Esophagus (tissue), 2 donors: ENCODE data around the gene PSEN1. TPM values are rescaled to one million over a fixed set of nuclear protein-coding genes. Genes with fewer than 3 reads are reported as not detected.

ENCODE experiments used
- H3K27ac ChIP-seq, 2 donors: one replicate each; pipeline ENCODE4 v1.5.1; 2013; ENCODE audit warnings: low read depth in 2 of 2, mild to moderate bottlenecking in 2 of 2, inconsistent platforms in 1 of 2, low read length in 1 of 2, moderate library complexity in 1 of 2
- H3K27me3 ChIP-seq, 2 donors: one replicate each; pipeline ENCODE4 v1.6.1; 2013; ENCODE audit warnings: low read length in 2 of 2, control low read depth in 1 of 2, mild to moderate bottlenecking in 1 of 2; ENCODE audit not compliant: insufficient read depth in 2 of 2, control insufficient read depth in 1 of 2
- H3K36me3 ChIP-seq, 2 donors: one replicate each; pipeline ENCODE4 v1.6.1; 2013; ENCODE audit warnings: low read length in 1 of 2; ENCODE audit not compliant: control insufficient read depth in 2 of 2, insufficient read depth in 2 of 2
- H3K4me1 ChIP-seq, 2 donors: one replicate each; pipeline ENCODE4 v1.6.1; 2013; ENCODE audit warnings: low read length in 1 of 2; ENCODE audit not compliant: control insufficient read depth in 2 of 2, insufficient read depth in 2 of 2
- H3K4me3 ChIP-seq, 2 donors: one replicate each; pipeline ENCODE4 v1.5.1; 2013; ENCODE audit warnings: low read length in 2 of 2, mild to moderate bottlenecking in 2 of 2, low read depth in 1 of 2, moderate library complexity in 1 of 2
- H3K9me3 ChIP-seq, 2 donors: one replicate each; pipeline ENCODE4 v1.6.1; 2013; ENCODE audit warnings: mild to moderate bottlenecking in 2 of 2, low read depth in 1 of 2, low read length in 1 of 2, moderate library complexity in 1 of 2; ENCODE audit not compliant: control insufficient read depth in 2 of 2, insufficient read depth in 1 of 2
- WGBS, 2 donors: extraction: QIAGEN DNeasy Blood & Tissue Kit; methylation state at CpG; one replicate each; pipeline ENCODE4 v1.1.7; 2013; 5-methylcytosine and 5-hydroxymethylcytosine counted together
- polyA plus RNA-seq, 2 donors: library from polyadenylated mRNA; stranded (reverse); fragments of 200-250 nt; gene quantifications; one replicate each; pipeline ENCODE4 v1.2.3, GENCODE V29; 2013
- donor health status: healthy with polysubstance abuse.
- donor health status: Bipolar disorder and iron deficiency.

The PSEN1 gene
- polyA plus RNA-seq, 2 donors: 21.1 to 23.3 TPM

- peaks cover 7 to 19% of the 10 kb centered on the region in 2 donors for H3K36me3 ChIP-seq
- WGBS, 2 donors: 89 to 91% methylated on average over 2 of the region's 2 CpGs
- H3K9me3 ChIP-seq: no peaks in the 10 kb centered on the region
Measured at GRCh38 chr14:73207615-73208014, 71.3 kb downstream of the PSEN1 start.

GRCh38 chr14:73208390-73208789 is 72.1 kb downstream of the PSEN1 start:
- Histone ChIP-seq H3K4me1 (peaks cover 0 to 4% of the 10 kb centered on the region in 2 donors), H3K27me3 (no peaks in the 10 kb centered on the region), H3K9me3 (no peaks in the 10 kb centered on the region), H3K4me3 (no peak overlapping the region), H3K36me3 (peaks cover 12 to 22% of the 10 kb centered on the region in 2 donors), H3K27ac (no peak overlapping the region)
- WGBS, 2 donors: 99 to 100% methylated on average over 3 of the region's 3 CpGs

More at GRCh38 chr14:73207615-73208014, 71.3 kb downstream of the PSEN1 start:
- Histone ChIP-seq H3K4me3 (no peak overlapping the region), H3K27me3 (no peaks in the 10 kb centered on the region), H3K4me1 (peaks cover 0 to 4% of the 10 kb centered on the region in 2 donors), H3K27ac (no peak overlapping the region)

GRCh38 chr14:73208846-73209245 is 72.5 kb downstream of the PSEN1 start:
- Histone ChIP-seq H3K27me3 (no peaks in the 10 kb centered on the region), H3K9me3 (no peaks in the 10 kb centered on the region), H3K4me1 (peaks cover 0 to 4% of the 10 kb centered on the region in 2 donors), H3K4me3 (no peak overlapping the region), H3K36me3 (peaks cover 13 to 22% of the 10 kb centered on the region in 2 donors), H3K27ac (no peak overlapping the region)
- WGBS, 2 donors: 97 to 98% methylated on average over 8 of the region's 8 CpGs

GRCh38 chr14:73209953-73210352 is 73.6 kb downstream of the PSEN1 start:
- no peak overlapping the region for H3K27ac ChIP-seq
- H3K9me3 ChIP-seq: no peaks in the 10 kb centered on the region
- WGBS, 2 donors: 47 to 52% methylated on average over 2 of the region's 2 CpGs
- H3K27me3 ChIP-seq: no peaks in the 10 kb centered on the region
- H3K4me3 ChIP-seq: no peak overlapping the region
- H3K4me1 ChIP-seq: peaks cover 0 to 4% of the 10 kb centered on the region in 2 donors
- peaks cover 13 to 22% of the 10 kb centered on the region in 2 donors for H3K36me3 ChIP-seq

- H3K27me3 ChIP-seq: no peaks in the 10 kb centered on the region
- no peak overlapping the region for H3K27ac ChIP-seq
- H3K4me1 ChIP-seq: peaks cover 0 to 4% of the 10 kb centered on the region in 2 donors
- H3K36me3 ChIP-seq: peaks cover 13 to 22% of the 10 kb centered on the region in 2 donors
- H3K4me3 ChIP-seq: no peak overlapping the region
- H3K9me3 ChIP-seq: no peaks in the 10 kb centered on the region
- 91 to 92% methylated on average over 7 of the region's 7 CpGs for WGBS, 2 donors
Measured at GRCh38 chr14:73211251-73212040, 75.1 kb downstream of the PSEN1 start.

GRCh38 chr14:73216030-73216429 is 79.7 kb downstream of the PSEN1 start:
- Histone ChIP-seq H3K4me1 (no peaks in the 10 kb centered on the region), H3K27me3 (no peaks in the 10 kb centered on the region), H3K4me3 (no peak overlapping the region), H3K9me3 (no peaks in the 10 kb centered on the region), H3K27ac (no peak overlapping the region), H3K36me3 (peaks cover 6 to 16% of the 10 kb centered on the region in 2 donors)
- WGBS, 2 donors: 72 to 82% methylated on average over 2 of the region's 2 CpGs

- Histone ChIP-seq H3K27me3 (no peaks in the 10 kb centered on the region), H3K4me1 (no peaks in the 10 kb centered on the region), H3K9me3 (no peaks in the 10 kb centered on the region), H3K4me3 (no peak overlapping the region), H3K36me3 (peaks cover 6 to 14% of the 10 kb centered on the region in 2 donors), H3K27ac (no peak overlapping the region)
- 89 to 94% methylated on average over 1 of the region's 1 CpG for WGBS, 2 donors
Measured at GRCh38 chr14:73217411-73217810, 81.1 kb downstream of the PSEN1 start.

- Histone ChIP-seq H3K27me3 (no peaks in the 10 kb centered on the region), H3K27ac (no peak overlapping the region), H3K4me3 (no peak overlapping the region), H3K4me1 (no peaks in the 10 kb centered on the region), H3K36me3 (peaks cover 0 to 15% of the 10 kb centered on the region in 2 donors), H3K9me3 (no peaks in the 10 kb centered on the region)
- 93 to 94% methylated on average over 4 of the region's 4 CpGs for WGBS, 2 donors
Measured at GRCh38 chr14:73220061-73220460, 83.8 kb downstream of the PSEN1 start.

GRCh38 chr14:73220634-73221033 is 84.3 kb downstream of the PSEN1 start:
- no peaks in the 10 kb centered on the region for H3K4me1 ChIP-seq
- no peak overlapping the region for H3K27ac ChIP-seq
- H3K36me3 ChIP-seq: peaks cover 0 to 15% of the 10 kb centered on the region in 2 donors
- WGBS, 2 donors: 95 to 96% methylated on average over 5 of the region's 5 CpGs
- no peaks in the 10 kb centered on the region for H3K27me3 ChIP-seq
- H3K4me3 ChIP-seq: no peak overlapping the region
- no peaks in the 10 kb centered on the region for H3K9me3 ChIP-seq

- H3K4me3 ChIP-seq: no peak overlapping the region
- peaks cover 0 to 15% of the 10 kb centered on the region in 2 donors for H3K36me3 ChIP-seq
- 79 to 80% methylated on average over 2 of the region's 2 CpGs for WGBS, 2 donors
- H3K4me1 ChIP-seq: no peaks in the 10 kb centered on the region
- no peaks in the 10 kb centered on the region for H3K27me3 ChIP-seq
- no peaks in the 10 kb centered on the region for H3K9me3 ChIP-seq
- no peak overlapping the region for H3K27ac ChIP-seq
Measured at GRCh38 chr14:73221945-73222344, 85.6 kb downstream of the PSEN1 start.
